Jurkat, Clone E6-1 (cell line): Measurements from ENCODE around the gene CEL.

Experiments
- DNase-seq: peaks from one replicate; pipeline ENCODE4 v3.0.0-alpha.2; 2011; ENCODE audit warnings: low read depth, low spot score
- H3K4me3 ChIP-seq: 2 replicates; pipeline ENCODE4 v1.5.1; 2011; ENCODE audit warnings: mild to moderate bottlenecking, low read length, control low read depth, moderate library complexity

The CEL gene

DNA sequence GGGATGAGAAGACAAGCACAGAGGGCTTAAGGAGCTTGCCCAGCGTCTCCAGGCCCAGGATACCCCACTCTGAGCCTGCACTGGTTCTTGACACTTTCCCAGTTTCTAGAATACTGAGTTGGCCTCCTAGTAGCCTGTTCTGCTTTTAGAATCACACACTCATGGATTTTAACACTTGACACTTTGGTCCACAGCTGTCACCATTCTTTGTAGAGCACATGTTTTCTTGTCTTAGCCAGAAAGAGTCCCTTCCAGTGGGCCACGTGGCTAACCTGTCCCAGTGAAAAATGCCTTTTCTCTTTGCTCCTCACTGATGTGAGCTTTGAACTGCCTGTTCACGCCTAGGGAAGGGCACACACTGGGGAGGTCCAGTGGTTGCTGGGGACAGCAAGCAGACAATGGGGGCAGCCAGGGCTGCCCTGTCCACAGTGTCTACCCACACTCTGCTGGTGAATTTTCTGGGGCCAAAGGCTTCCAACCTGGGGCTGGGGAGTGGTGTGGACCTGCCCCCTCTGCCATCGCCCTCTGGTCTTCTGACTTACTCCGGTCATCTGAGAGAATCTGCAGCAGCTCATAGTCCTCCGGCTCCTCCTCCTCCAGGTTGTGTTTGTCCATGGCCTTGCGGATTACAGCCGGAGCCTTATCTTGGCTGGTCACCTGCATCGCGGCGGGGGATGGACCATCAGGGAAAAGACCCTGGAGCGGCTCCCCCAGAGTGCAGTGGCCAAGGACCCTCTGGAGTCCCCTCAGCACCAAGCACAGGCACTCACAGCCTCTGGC is 38.1 kb downstream of the CEL start:
- H3K4me3 ChIP-seq, result no peak overlapping the region
- no peak for DNase-seq

- no peak for DNase-seq
- H3K4me3 ChIP-seq, result no peak overlapping the region
These were observed 39.0 kb downstream of the CEL start for GRCh38 chr9:133100506-133101355.

DNA sequence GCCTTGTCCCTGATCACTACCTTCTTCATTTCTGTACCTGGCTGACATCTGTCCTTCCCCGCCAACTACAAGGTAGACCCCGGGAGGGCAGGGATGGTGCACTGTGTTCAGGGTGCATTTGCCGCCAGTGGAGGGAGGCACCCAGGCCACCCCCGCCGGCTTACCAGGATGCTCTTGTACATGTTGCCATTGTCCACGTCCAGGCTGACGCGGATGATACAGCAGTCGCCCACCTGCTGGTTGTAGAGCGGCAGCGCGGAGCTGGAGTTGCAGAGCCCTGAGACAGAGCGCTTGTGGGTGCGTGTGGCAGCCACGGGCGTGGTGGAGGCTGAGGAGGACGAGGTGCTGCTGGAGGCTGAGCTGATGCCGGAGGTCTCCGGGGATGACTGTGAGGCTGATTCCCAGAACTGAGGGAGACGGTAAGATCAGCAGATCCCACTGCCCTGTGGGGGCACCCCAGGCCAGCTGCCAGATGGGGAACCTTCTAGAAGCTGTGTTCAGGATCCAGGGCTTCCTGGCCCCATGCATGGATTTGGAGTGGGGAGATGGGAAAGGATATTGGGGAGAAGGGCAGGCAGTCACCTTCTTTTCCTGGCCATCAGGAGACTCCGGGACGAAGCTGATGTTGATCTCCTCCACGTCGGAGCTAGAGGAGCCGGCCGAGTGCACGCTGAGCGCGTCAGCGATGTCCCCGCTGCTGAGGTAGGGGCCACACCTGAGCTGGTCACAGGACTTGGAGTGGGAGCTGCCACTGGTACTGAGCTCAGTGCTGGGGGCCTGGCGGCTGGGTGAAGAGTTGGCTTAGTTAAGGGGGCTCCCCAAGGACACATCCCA is 39.8 kb downstream of the CEL start:
- no peak for DNase-seq
- H3K4me3 ChIP-seq, result no peak overlapping the region

DNA sequence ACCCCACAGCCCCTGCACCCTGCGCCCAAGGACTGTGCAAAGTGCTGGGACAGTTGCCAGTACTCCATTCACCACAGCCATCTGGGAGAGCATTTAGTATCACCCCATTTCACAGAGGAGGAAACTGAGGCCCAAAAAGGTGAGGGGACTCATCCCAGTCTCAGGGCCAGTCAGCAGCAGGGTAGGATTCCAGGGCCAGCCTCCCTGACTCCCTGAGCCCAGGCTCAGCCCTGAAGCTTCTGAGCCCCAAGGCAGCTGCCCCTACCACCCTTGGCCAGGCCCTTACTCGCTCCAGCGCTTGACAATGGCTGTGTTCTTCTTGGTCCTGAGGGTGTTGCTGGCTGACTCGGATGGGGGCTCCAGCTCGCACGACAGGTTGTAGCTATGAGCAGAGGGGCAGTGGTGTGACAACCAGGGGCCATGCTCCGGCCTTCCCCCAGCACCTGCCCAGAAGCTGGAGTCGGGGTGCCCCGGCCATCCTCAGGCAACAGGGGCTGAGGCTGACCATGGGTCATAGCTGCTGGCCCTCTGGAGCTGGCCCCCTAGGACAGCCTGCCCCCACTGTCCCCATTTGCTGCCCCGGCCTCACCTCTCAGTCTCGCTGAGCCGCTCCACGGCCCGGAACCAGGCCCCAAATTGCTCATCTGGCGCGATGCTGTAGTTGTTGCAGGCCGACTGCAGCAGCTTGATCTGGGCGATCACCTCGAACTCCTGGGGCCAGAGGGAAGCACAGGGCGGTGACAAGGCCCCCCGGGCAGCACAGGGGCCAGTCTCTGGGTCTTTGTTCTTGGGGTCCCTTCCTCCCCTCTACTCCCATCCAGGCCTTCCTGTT is 40.6 kb downstream of the CEL start:
- no peak for DNase-seq
- H3K4me3 ChIP-seq, result no peak overlapping the region

GRCh38 chr9:133103183-133103986 is 41.6 kb downstream of the CEL start:
- no peak for DNase-seq
- no peak overlapping the region for H3K4me3 ChIP-seq

DNA sequence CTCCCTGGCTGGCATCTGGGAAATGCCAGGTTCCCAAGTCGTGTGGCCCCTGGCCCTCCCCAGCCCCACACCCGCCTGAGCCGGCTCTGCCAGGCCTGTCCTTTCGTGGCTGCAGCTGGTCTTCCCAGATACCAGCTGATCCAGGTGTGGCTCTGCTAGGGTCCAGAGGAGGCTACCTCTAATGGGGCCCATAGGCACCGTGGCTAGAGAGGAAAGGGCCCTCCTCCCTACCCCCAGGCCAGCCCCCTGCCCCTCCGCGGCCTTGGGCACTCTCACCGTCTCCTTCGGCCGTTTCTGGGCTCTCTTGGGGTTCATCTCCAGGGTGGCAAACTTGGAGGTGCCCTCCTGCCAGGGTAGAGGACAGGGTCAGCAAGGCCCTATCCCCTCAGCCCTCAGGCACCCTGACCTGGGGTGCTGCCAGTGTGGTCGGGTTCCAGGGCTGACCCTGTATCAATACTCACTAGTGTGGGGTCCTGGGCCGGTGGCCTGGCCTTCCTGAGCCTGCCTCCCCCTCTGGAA is 42.3 kb downstream of the CEL start:
- H3K4me3 ChIP-seq, result no peak overlapping the region
- DNase-seq, result no peak

DNA sequence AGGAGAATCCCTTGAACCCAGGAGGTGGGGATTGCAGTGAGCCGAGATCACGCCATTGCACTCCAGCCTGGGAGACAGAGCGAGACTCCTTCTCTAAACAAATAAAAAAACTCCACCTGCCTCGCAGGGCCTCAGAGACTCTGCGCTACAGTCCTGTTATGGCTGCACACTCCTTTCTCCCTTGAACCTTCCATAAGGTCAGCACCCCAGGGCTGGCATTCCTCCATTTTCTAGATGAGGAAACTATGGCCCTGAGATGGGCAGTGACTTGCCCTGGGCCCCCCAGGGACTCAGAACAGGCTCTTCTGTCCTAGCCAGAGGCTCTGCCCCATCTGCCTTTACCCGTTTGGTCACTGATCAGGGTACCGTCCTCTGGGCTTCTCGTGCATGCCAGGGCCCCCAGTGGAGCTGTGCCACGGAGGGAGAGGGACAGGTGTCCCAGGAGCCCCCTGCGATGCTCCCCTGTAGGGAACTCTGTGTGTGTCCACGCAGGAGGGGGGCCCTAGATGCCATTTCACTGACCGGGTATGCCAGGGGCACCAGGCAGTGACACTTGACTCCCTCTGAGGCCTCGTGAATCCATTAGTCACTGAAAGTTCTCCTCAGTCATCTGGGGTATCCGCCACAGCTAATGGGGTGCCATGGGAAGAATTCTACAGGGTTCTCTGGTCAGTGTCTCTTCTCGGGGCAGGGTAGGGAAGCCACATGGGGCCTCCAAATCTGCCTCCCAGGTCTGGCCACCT is 43.1 kb downstream of the CEL start:
- no peak for DNase-seq
- H3K4me3 ChIP-seq, result no peak overlapping the region

- H3K4me3 ChIP-seq, result no peak overlapping the region
- DNase-seq, result no peak
These were observed 43.6 kb downstream of the CEL start for GRCh38 chr9:133105461-133105770.

DNA sequence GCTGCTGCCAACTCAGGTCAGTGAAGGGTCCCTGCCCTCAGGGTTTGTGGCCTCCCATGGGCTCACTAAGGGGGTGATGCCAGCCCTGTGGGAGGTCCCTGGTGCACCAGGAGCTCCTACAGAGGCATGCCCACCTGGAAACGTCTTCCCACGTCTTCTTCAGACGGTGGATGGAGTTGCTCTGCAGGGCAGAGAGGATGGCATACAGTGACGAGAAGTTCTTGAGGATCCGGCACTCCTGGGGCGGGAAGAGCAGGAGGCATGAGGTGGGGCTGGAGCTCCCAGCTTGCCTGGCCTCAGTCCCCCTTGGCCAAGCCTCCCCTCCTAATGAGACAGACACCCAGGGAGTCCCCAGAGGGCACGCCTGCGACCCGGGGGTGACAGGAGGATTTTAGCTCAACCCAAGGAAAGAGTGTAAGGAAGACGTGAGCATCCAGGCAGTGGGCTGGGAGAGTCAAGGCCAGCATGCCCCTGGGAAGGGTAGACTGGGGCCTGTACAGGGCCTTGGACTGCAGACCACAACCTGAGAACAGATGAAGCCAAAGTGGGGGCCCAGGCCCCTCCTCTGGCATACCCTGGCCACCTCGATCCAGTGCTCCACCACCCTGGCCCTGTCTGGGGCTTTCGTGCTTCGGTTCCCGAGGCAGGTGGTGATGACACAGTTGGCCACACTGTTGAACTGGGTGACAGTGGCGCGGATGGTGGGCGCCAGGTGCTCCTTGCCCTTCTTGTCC is 44.9 kb downstream of the CEL start:
- no peak for DNase-seq
- H3K4me3 ChIP-seq, result no peak overlapping the region

GRCh38 chr9:133107245-133107722 is 45.5 kb downstream of the CEL start:
- H3K4me3 ChIP-seq, result no peak overlapping the region
- DNase-seq, result no peak

- no peak for DNase-seq
- H3K4me3 ChIP-seq, result no peak overlapping the region
These were observed 46.4 kb downstream of the CEL start for GRCh38 chr9:133107961-133108793.

- no peak overlapping the region for H3K4me3 ChIP-seq
These were observed 47.2 kb downstream of the CEL start for GRCh38 chr9:133108794-133109641.

GRCh38 chr9:133109931-133110650 is 48.3 kb downstream of the CEL start:
- no peak overlapping the region for H3K4me3 ChIP-seq

More at GRCh38 chr9:133108794-133109641, 47.2 kb downstream of the CEL start:
- DNase-seq, result no peak

More at GRCh38 chr9:133109931-133110650, 48.3 kb downstream of the CEL start:
- DNase-seq, result no peak
